ENCODE measurements around the gene ERICH3. TPM values are rescaled to one million over a fixed set of nuclear protein-coding genes. Genes with fewer than 3 reads are reported as not detected.

The ERICH3 gene, protein sequence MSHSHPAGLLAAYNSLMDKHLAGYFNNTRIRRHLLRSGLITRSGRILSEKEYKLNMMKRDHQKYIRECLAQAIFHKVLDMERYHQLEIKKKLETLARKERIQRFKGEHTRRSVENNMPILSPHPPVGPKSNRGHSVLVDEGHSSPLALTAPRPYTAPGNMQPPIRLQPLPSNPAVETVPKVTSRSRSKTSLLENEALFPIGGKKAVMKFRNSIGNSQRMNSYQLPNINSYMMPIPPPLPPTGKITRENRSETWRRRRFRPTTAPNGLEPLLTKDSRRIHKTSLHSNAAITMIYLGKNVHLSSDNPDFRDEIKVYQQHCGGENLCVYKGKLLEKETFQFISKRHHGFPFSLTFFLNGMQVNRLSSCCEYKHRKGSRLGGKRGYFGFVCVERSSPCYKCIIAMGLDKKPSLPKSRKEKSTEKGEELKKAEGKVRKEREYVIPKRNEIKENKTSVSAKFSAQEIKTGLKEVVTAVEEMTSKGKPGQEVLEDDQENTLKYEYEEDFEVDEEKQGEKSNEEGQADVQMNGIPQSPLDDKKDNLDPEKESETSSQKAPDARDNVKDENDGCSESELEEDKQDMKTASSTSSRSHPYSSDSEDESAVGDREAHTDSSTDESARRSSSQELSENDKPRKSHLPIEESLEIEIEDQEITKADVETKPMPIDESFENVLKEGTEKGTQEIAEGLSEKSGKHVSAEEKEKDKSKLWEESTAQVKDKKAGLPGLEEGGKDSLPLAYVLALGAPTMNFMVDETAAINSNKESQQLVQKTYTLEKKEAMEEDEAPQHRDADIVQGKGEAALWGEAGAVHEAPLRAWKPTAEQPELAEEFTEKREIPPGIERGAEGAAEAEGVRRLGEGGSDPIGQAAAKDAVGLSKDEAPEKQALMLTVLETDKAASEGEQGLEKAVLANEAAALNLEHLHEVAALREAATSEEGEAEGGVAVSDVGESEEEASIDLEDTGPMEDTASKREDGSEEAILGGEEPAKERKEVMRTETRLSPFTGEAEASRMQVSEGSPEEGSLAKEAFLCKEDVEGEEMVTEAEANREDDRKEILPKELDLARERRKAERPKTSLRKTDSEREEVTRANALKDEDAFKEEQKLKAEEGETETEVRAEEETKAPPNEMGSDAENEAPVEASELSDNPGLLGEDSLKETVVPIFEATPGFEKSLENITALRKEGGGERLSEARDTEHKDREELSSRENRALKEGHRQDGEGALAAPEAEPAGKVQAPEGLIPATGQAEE (N-terminal part only)
- not detected in 2 replicates for total RNA-seq

GRCh38 chr1:74673351-74674111 lies at the start of gene ERICH3:
ERICH3 (minus strand) TSS chr1:74673792; CDS start chr1:74673519, 273 bp downstream.

Other genes with a start within 250 kb of the ERICH3 start
- not detected in 2 replicates for gene LRRC53, start 161.2 kb downstream of the ERICH3 start, total RNA-seq
- gene CRYZ, start 59.3 kb upstream of the ERICH3 start, total RNA-seq = 83.7 and 124 TPM in 2 replicates
- gene TYW3, start 59.4 kb upstream of the ERICH3 start, total RNA-seq = 19.6 and 24.0 TPM in 2 replicates